ENCODE measurements around the gene ZNF791.
A peak's percentile ranks its signal among the peaks of the same experiment; 100 is the strongest.
"Not testable (repeated sequence)": the region's sequence is repeated elsewhere in the genome, so short reads cannot be mapped to it uniquely, and the experiment has no call there.

The ZNF791 gene

GRCh38 chr19:12675940-12676339, 65.2 kb downstream of the ZNF791 start:
- no peak for TF ChIP-seq CTCF (IDR thresholded peaks at IDR 0.05; ENCODE audit: poor library complexity, severe bottlenecking)
- Histone ChIP-seq H3K36me3 (ENCODE audit: low read depth) (peaks cover 68% of the 10 kb centered on the region), H3K4me3 (ENCODE audit: severe bottlenecking) (no peak overlapping the region), H3K27ac (ENCODE audit: poor library complexity, severe bottlenecking) (no peak overlapping the region), H3K4me1 (ENCODE audit: insufficient read depth, poor library complexity, severe bottlenecking) (no peaks in the 10 kb centered on the region), H3K9me3 (ENCODE audit: severe bottlenecking) (no peaks in the 10 kb centered on the region), H3K27me3 (ENCODE audit: insufficient read depth, poor library complexity, severe bottlenecking) (no peaks in the 10 kb centered on the region)
- ATAC-seq (ENCODE audit: low read depth) (no peak), DNase-seq (ENCODE audit: low spot score) (no peak)

GRCh38 chr19:12676384-12676792, 65.7 kb downstream of the ZNF791 start:
- peak; percentile 85 for TF ChIP-seq CTCF (IDR thresholded peaks at IDR 0.05; ENCODE audit: poor library complexity, severe bottlenecking)
- Histone ChIP-seq H3K27me3 (ENCODE audit: insufficient read depth, poor library complexity, severe bottlenecking) (no peaks in the 10 kb centered on the region), H3K36me3 (ENCODE audit: low read depth) (peaks cover 67% of the 10 kb centered on the region), H3K9me3 (ENCODE audit: severe bottlenecking) (no peaks in the 10 kb centered on the region), H3K4me3 (ENCODE audit: severe bottlenecking) (no peak overlapping the region), H3K4me1 (ENCODE audit: insufficient read depth, poor library complexity, severe bottlenecking) (no peaks in the 10 kb centered on the region), H3K27ac (ENCODE audit: poor library complexity, severe bottlenecking) (no peak overlapping the region)
- ATAC-seq (ENCODE audit: low read depth) (peak; percentile 50), DNase-seq (ENCODE audit: low spot score) (no peak)

- Histone ChIP-seq H3K27ac (ENCODE audit: poor library complexity, severe bottlenecking) (no peak overlapping the region), H3K27me3 (ENCODE audit: insufficient read depth, poor library complexity, severe bottlenecking) (no peaks in the 10 kb centered on the region), H3K36me3 (ENCODE audit: low read depth) (peaks cover 62% of the 10 kb centered on the region), H3K9me3 (ENCODE audit: severe bottlenecking) (no peaks in the 10 kb centered on the region), H3K4me1 (ENCODE audit: insufficient read depth, poor library complexity, severe bottlenecking) (no peaks in the 10 kb centered on the region), H3K4me3 (ENCODE audit: severe bottlenecking) (no peak overlapping the region)
- no peak for TF ChIP-seq CTCF (IDR thresholded peaks at IDR 0.05; ENCODE audit: poor library complexity, severe bottlenecking)
- DNase-seq (ENCODE audit: low spot score) (no peak), ATAC-seq (ENCODE audit: low read depth) (no peak)
Measured at GRCh38 chr19:12676928-12677327, 66.2 kb downstream of the ZNF791 start.

- H3K36me3 ChIP-seq (ENCODE audit: low read depth), result peaks cover 54% of the 10 kb centered on the region
- H3K4me1 ChIP-seq (ENCODE audit: insufficient read depth, poor library complexity, severe bottlenecking), result not testable (repeated sequence)
Measured at GRCh38 chr19:12678039-12678438, 67.3 kb downstream of the ZNF791 start.

GRCh38 chr19:12680034-12680433, 69.3 kb downstream of the ZNF791 start:
- Histone ChIP-seq H3K27me3 (ENCODE audit: insufficient read depth, poor library complexity, severe bottlenecking) (no peaks in the 10 kb centered on the region), H3K4me1 (ENCODE audit: insufficient read depth, poor library complexity, severe bottlenecking) (no peaks in the 10 kb centered on the region), H3K9me3 (ENCODE audit: severe bottlenecking) (no peaks in the 10 kb centered on the region), H3K4me3 (ENCODE audit: severe bottlenecking) (no peak overlapping the region), H3K36me3 (ENCODE audit: low read depth) (peaks cover 38% of the 10 kb centered on the region), H3K27ac (ENCODE audit: poor library complexity, severe bottlenecking) (no peak overlapping the region)
- ATAC-seq (ENCODE audit: low read depth) (no peak), DNase-seq (ENCODE audit: low spot score) (no peak)
- no peak for TF ChIP-seq CTCF (IDR thresholded peaks at IDR 0.05; ENCODE audit: poor library complexity, severe bottlenecking)

More at GRCh38 chr19:12678039-12678438, 67.3 kb downstream of the ZNF791 start:
- not testable (repeated sequence) for DNase-seq (ENCODE audit: low spot score); ATAC-seq (ENCODE audit: low read depth); H3K27me3 ChIP-seq (ENCODE audit: insufficient read depth, poor library complexity, severe bottlenecking); H3K4me3 ChIP-seq (ENCODE audit: severe bottlenecking); H3K9me3 ChIP-seq (ENCODE audit: severe bottlenecking); H3K27ac ChIP-seq (ENCODE audit: poor library complexity, severe bottlenecking)

All from RWPE2 (cell line).